Daoy (cell line): ENCODE data around the gene AOX1. TPM values are rescaled to one million over a fixed set of nuclear protein-coding genes. Genes with fewer than 3 reads are reported as not detected.
A peak's percentile ranks its signal among the peaks of the same experiment; 100 is the strongest.
"Not testable (repeated sequence)": the region's sequence is repeated elsewhere in the genome, so short reads cannot be mapped to it uniquely, and the experiment has no call there.

Experiments used
- DNase-seq: peaks from one replicate; pipeline ENCODE4 v3.0.0-alpha.2; 2015; ENCODE audit warnings: low read depth
- total RNA-seq: library from RNA; depleted of rRNA; stranded (reverse); fragments of >200 nt; shearing (Covaris generic); gene quantifications from 2 replicates; pipeline ENCODE4 v1.2.3, GENCODE V29; 2014

AOX1 gene
- total RNA-seq, 1 experiment from 2014 or later = 11.7 TPM

GRCh38 chr2:200602584-200602983, 16.8 kb downstream of the AOX1 start:
- DNase-seq = no peak

GRCh38 chr2:200603972-200604371, 18.2 kb downstream of the AOX1 start:
- DNase-seq = peak; percentile 54

GRCh38 chr2:200604571-200605255, 18.9 kb downstream of the AOX1 start:
- DNase-seq = no peak

- no peak for DNase-seq
These were observed 22.7 kb downstream of the AOX1 start for GRCh38 chr2:200608341-200609027.

- DNase-seq = peak; percentile 78
These were observed 23.3 kb downstream of the AOX1 start for GRCh38 chr2:200609028-200609614.

- not testable (repeated sequence) for DNase-seq
These were observed 24.4 kb downstream of the AOX1 start for GRCh38 chr2:200610217-200610616.

GRCh38 chr2:200613692-200614091, 27.9 kb downstream of the AOX1 start:
- DNase-seq = no peak

- no peak for DNase-seq
These were observed 28.4 kb downstream of the AOX1 start for GRCh38 chr2:200614249-200614648.

- peak; percentile 86 for DNase-seq
These were observed 29.4 kb downstream of the AOX1 start for GRCh38 chr2:200615247-200615646.

- peak; percentile 61 for DNase-seq
These were observed 30.4 kb downstream of the AOX1 start for GRCh38 chr2:200616193-200616592.

GRCh38 chr2:200616656-200617055, 30.8 kb downstream of the AOX1 start:
- no peak for DNase-seq

- DNase-seq = no peak
These were observed 31.6 kb downstream of the AOX1 start for GRCh38 chr2:200617156-200618053.

GRCh38 chr2:200618054-200618419, 32.2 kb downstream of the AOX1 start:
- no peak for DNase-seq

GRCh38 chr2:200618590-200619021, 32.8 kb downstream of the AOX1 start:
- peak; percentile 30 for DNase-seq

- no peak for DNase-seq
These were observed 33.5 kb downstream of the AOX1 start for GRCh38 chr2:200619279-200619678.

GRCh38 chr2:200620606-200621390, 35.0 kb downstream of the AOX1 start:
- no peak for DNase-seq

GRCh38 chr2:200622106-200622505, 36.3 kb downstream of the AOX1 start:
- no peak for DNase-seq

GRCh38 chr2:200624026-200624425, 38.2 kb downstream of the AOX1 start:
- no peak for DNase-seq

GRCh38 chr2:200624658-200625057, 38.8 kb downstream of the AOX1 start:
- peak; percentile 40 for DNase-seq

GRCh38 chr2:200625282-200625681, 39.5 kb downstream of the AOX1 start:
- no peak for DNase-seq

GRCh38 chr2:200625958-200626363, 40.1 kb downstream of the AOX1 start:
- no peak for DNase-seq
